Bronchial epithelial cell (primary cell): ENCODE data around the gene PARVB. TPM values are rescaled to one million over a fixed set of nuclear protein-coding genes. Genes with fewer than 3 reads are reported as not detected.
A peak's percentile ranks its signal among the peaks of the same experiment; 100 is the strongest.

Source experiments
- DNase-seq: peaks from one replicate; pipeline ENCODE4 v3.0.0-alpha.2; 2010; ENCODE audit warnings: low read depth
- FAIRE-seq: peaks from 2 replicates; lab custom pipeline; 2011; peaks lifted over from hg19 to GRCh38; lab: Jason Lieb, UNC
- H3K27me3 ChIP-seq: 2 replicates; pipeline ENCODE4 v1.5.1; 2011; ENCODE audit warnings: low read length; ENCODE audit not compliant: control insufficient read depth, insufficient read depth
- H3K36me3 ChIP-seq: 2 replicates; pipeline ENCODE4 v1.5.1; 2011; ENCODE audit warnings: low read length; ENCODE audit not compliant: control insufficient read depth, insufficient read depth
- H3K4me3 ChIP-seq: 2 replicates; pipeline ENCODE4 v1.5.1; 2011; ENCODE audit warnings: mild to moderate bottlenecking, low read depth, low read length, control low read depth
- CTCF ChIP-seq: IDR thresholded peaks from 2 replicates; pipeline ENCODE4 v1.5.1; 2011; ENCODE audit warnings: mild to moderate bottlenecking, moderate library complexity, low read length, control low read depth, inconsistent platforms; ENCODE audit not compliant: insufficient read depth, severe bottlenecking
- total RNA-seq: library from RNA; depleted of rRNA; stranded (reverse); fragments of >200 nt; gene quantifications from 2 replicates; pipeline ENCODE4 v1.2.1, GENCODE V29; 2014

The PARVB gene
- total RNA-seq, 1 donor from 2014 or later, result 3.4 TPM

GRCh38 chr22:44046485-44047141 lies 22.5 kb downstream of the PARVB start:
- DNase-seq, result no peak

GRCh38 chr22:44047891-44048301 lies 23.8 kb downstream of the PARVB start:
- DNase-seq (no peak), FAIRE-seq (no peak)
- Histone ChIP-seq H3K36me3 (no peaks in the 10 kb centered on the region), H3K27me3 (no peaks in the 10 kb centered on the region), H3K4me3 (no peak overlapping the region)
- no peak for TF ChIP-seq CTCF

More at GRCh38 chr22:44046485-44047141, 22.5 kb downstream of the PARVB start:
- Histone ChIP-seq H3K27me3 (no peaks in the 10 kb centered on the region), H3K36me3 (no peaks in the 10 kb centered on the region), H3K4me3 (no peak overlapping the region)
- FAIRE-seq, result peak; percentile 40
- TF ChIP-seq CTCF, result no peak

GRCh38 chr22:44049486-44050231 lies 25.6 kb downstream of the PARVB start:
- no peaks in the 10 kb centered on the region for H3K36me3 ChIP-seq
- no peak overlapping the region for H3K4me3 ChIP-seq
- DNase-seq, result no peak
- H3K27me3 ChIP-seq, result no peaks in the 10 kb centered on the region
- no peak for FAIRE-seq
- no peak for TF ChIP-seq CTCF

GRCh38 chr22:44050766-44051355 lies 26.8 kb downstream of the PARVB start:
- FAIRE-seq (no peak), DNase-seq (no peak)
- Histone ChIP-seq H3K27me3 (no peaks in the 10 kb centered on the region), H3K36me3 (no peaks in the 10 kb centered on the region), H3K4me3 (no peak overlapping the region)
- no peak for TF ChIP-seq CTCF

GRCh38 chr22:44051358-44051757 lies 27.3 kb downstream of the PARVB start:
- FAIRE-seq (no peak), DNase-seq (no peak)
- no peak overlapping the region for H3K4me3 ChIP-seq
- no peak for TF ChIP-seq CTCF
- H3K27me3 ChIP-seq, result no peaks in the 10 kb centered on the region
- no peaks in the 10 kb centered on the region for H3K36me3 ChIP-seq
